Upper lobe of left lung (tissue), 4 donors: ENCODE results near the gene SPCS3.

Experiments
- EP300 ChIP-seq, 4 donors: sonication (generic); formaldehyde crosslinking; IDR thresholded peaks; one replicate each; pipeline ENCODE4 v1.5.1; 2017; ENCODE audit warnings: antibody characterized with exemption in 4 of 4, control low read depth in 2 of 4
- POLR2AphosphoS5 ChIP-seq, 2 donors: sonication (generic); formaldehyde crosslinking; IDR thresholded peaks; one replicate each; pipeline ENCODE4 v1.5.1; 2017; ENCODE audit warnings: antibody characterized with exemption in 2 of 2
- TF ChIP-seq, protein P1 (sequence below), 6 experiments: fragments of 450-650 bp in 4 of 6; fragments of 200-600 bp in 2 of 6; sonication (generic) in 2 of 6; IDR thresholded peaks; one replicate each; pipeline ENCODE4 v1.5.1; 2016 to 2019; ENCODE audit warnings: antibody characterized with exemption in 6 of 6

DNA sequence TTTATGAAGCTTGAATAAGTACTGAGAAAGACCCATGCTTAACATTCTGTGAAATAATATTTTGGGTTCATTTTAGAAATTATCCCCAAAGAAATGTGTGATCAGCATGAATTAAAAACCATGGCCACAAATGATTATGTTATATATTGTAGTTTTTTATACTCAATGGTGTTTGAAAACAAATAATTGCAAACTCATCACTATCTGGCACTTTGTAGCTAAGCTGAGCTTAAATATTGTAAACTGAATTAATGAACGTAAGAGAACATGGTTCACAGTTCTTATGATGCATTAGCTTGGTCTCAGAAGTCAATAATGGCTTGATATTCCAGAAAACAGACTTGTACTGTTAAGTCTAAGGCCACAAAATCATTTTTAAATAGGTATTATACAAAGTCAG lies 26.1 kb upstream of the SPCS3 start:
- TF ChIP-seq, protein P1, sequence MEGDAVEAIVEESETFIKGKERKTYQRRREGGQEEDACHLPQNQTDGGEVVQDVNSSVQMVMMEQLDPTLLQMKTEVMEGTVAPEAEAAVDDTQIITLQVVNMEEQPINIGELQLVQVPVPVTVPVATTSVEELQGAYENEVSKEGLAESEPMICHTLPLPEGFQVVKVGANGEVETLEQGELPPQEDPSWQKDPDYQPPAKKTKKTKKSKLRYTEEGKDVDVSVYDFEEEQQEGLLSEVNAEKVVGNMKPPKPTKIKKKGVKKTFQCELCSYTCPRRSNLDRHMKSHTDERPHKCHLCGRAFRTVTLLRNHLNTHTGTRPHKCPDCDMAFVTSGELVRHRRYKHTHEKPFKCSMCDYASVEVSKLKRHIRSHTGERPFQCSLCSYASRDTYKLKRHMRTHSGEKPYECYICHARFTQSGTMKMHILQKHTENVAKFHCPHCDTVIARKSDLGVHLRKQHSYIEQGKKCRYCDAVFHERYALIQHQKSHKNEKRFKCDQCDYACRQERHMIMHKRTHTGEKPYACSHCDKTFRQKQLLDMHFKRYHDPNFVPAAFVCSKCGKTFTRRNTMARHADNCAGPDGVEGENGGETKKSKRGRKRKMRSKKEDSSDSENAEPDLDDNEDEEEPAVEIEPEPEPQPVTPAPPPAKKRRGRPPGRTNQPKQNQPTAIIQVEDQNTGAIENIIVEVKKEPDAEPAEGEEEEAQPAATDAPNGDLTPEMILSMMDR (IDR thresholded peaks at IDR 0.05): no peak
- no peak for TF ChIP-seq POLR2AphosphoS5 (IDR thresholded peaks at IDR 0.05)
- TF ChIP-seq EP300 (IDR thresholded peaks at IDR 0.05): no peak
